ENCODE results near the gene KIAA1549.

Gene KIAA1549

GRCh38 chr7:138882249-138882648 lies 98.9 kb downstream of the KIAA1549 start:
- no peak overlapping the region for H3K4me3 Mint-ChIP-seq
- H3K9me3 Mint-ChIP-seq = no peaks in the 10 kb centered on the region
- no peak overlapping the region for H3K27ac Mint-ChIP-seq
- no peaks in the 10 kb centered on the region for H3K36me3 Mint-ChIP-seq (ENCODE audit: low read depth)
- H3K27me3 Mint-ChIP-seq = no peaks in the 10 kb centered on the region
- no peaks in the 10 kb centered on the region for H3K4me1 Mint-ChIP-seq (ENCODE audit: low read depth)
- intact Hi-C loops (cut with micrococcal nuclease) = loop anchor here (10.0 kb wide), 1 partner anchor 193 kb away; no protein-coding TSS in a partner anchor

- Mint-ChIP-seq H3K27me3 (no peaks in the 10 kb centered on the region), H3K36me3 (ENCODE audit: low read depth) (no peaks in the 10 kb centered on the region), H3K27ac (no peak overlapping the region), H3K9me3 (no peaks in the 10 kb centered on the region), H3K4me3 (no peak overlapping the region), H3K4me1 (ENCODE audit: low read depth) (no peaks in the 10 kb centered on the region)
- intact Hi-C loops (cut with micrococcal nuclease) = loop anchor here (10.0 kb wide), 1 partner anchor 193 kb away; no protein-coding TSS in a partner anchor
These were observed 99.5 kb downstream of the KIAA1549 start for GRCh38 chr7:138881579-138882188.

GRCh38 chr7:138880881-138881578 lies 100.2 kb downstream of the KIAA1549 start:
- H3K4me1 Mint-ChIP-seq (ENCODE audit: low read depth) = no peaks in the 10 kb centered on the region
- intact Hi-C loops (cut with micrococcal nuclease) = loop anchor here (10.0 kb wide), 1 partner anchor 194 kb away; no protein-coding TSS in a partner anchor
- H3K27ac Mint-ChIP-seq = no peak overlapping the region
- no peaks in the 10 kb centered on the region for H3K36me3 Mint-ChIP-seq (ENCODE audit: low read depth)
- H3K9me3 Mint-ChIP-seq = no peaks in the 10 kb centered on the region
- H3K27me3 Mint-ChIP-seq = no peaks in the 10 kb centered on the region
- H3K4me3 Mint-ChIP-seq = no peak overlapping the region

- Mint-ChIP-seq H3K27me3 (no peaks in the 10 kb centered on the region), H3K4me3 (no peak overlapping the region), H3K36me3 (ENCODE audit: low read depth) (no peaks in the 10 kb centered on the region), H3K9me3 (no peaks in the 10 kb centered on the region), H3K27ac (no peak overlapping the region), H3K4me1 (ENCODE audit: low read depth) (no peaks in the 10 kb centered on the region)
- intact Hi-C loops (cut with micrococcal nuclease) = no loop called here
These were observed 101.8 kb downstream of the KIAA1549 start for GRCh38 chr7:138879356-138879755.

- H3K27ac Mint-ChIP-seq = no peak overlapping the region
- no peaks in the 10 kb centered on the region for H3K27me3 Mint-ChIP-seq
These were observed 102.3 kb downstream of the KIAA1549 start for GRCh38 chr7:138878856-138879255.

GRCh38 chr7:138878051-138878450 lies 103.1 kb downstream of the KIAA1549 start:
- Mint-ChIP-seq H3K27me3 (no peaks in the 10 kb centered on the region), H3K9me3 (no peaks in the 10 kb centered on the region), H3K27ac (no peak overlapping the region), H3K36me3 (ENCODE audit: low read depth) (no peaks in the 10 kb centered on the region), H3K4me1 (ENCODE audit: low read depth) (no peaks in the 10 kb centered on the region), H3K4me3 (no peak overlapping the region)
- intact Hi-C loops (cut with micrococcal nuclease) = no loop called here

More at GRCh38 chr7:138878856-138879255, 102.3 kb downstream of the KIAA1549 start:
- intact Hi-C loops (cut with micrococcal nuclease) = no loop called here
- Mint-ChIP-seq H3K9me3 (no peaks in the 10 kb centered on the region), H3K4me3 (no peak overlapping the region), H3K4me1 (ENCODE audit: low read depth) (no peaks in the 10 kb centered on the region), H3K36me3 (ENCODE audit: low read depth) (no peaks in the 10 kb centered on the region)

GRCh38 chr7:138876326-138876725 lies 104.9 kb downstream of the KIAA1549 start:
- Mint-ChIP-seq H3K4me3 (no peak overlapping the region), H3K9me3 (no peaks in the 10 kb centered on the region), H3K4me1 (ENCODE audit: low read depth) (no peaks in the 10 kb centered on the region), H3K27ac (no peak overlapping the region), H3K27me3 (no peaks in the 10 kb centered on the region), H3K36me3 (ENCODE audit: low read depth) (no peaks in the 10 kb centered on the region)
- intact Hi-C loops (cut with micrococcal nuclease) = no loop called here

- no peaks in the 10 kb centered on the region for H3K4me1 Mint-ChIP-seq (ENCODE audit: low read depth)
- H3K27me3 Mint-ChIP-seq = no peaks in the 10 kb centered on the region
- no peak overlapping the region for H3K4me3 Mint-ChIP-seq
- H3K27ac Mint-ChIP-seq = no peak overlapping the region
- no peaks in the 10 kb centered on the region for H3K36me3 Mint-ChIP-seq (ENCODE audit: low read depth)
- intact Hi-C loops (cut with micrococcal nuclease) = no loop called here
- H3K9me3 Mint-ChIP-seq = no peaks in the 10 kb centered on the region
These were observed 105.4 kb downstream of the KIAA1549 start for GRCh38 chr7:138875794-138876193.

GRCh38 chr7:138873220-138873892 lies 107.8 kb downstream of the KIAA1549 start:
- Mint-ChIP-seq H3K36me3 (ENCODE audit: low read depth) (no peaks in the 10 kb centered on the region), H3K9me3 (no peaks in the 10 kb centered on the region), H3K27me3 (no peaks in the 10 kb centered on the region), H3K27ac (no peak overlapping the region), H3K4me1 (ENCODE audit: low read depth) (no peaks in the 10 kb centered on the region), H3K4me3 (no peak overlapping the region)
- intact Hi-C loops (cut with micrococcal nuclease) = no loop called here

- no peak overlapping the region for H3K4me3 Mint-ChIP-seq
- H3K9me3 Mint-ChIP-seq = no peaks in the 10 kb centered on the region
- intact Hi-C loops (cut with micrococcal nuclease) = no loop called here
- no peaks in the 10 kb centered on the region for H3K4me1 Mint-ChIP-seq (ENCODE audit: low read depth)
- no peak overlapping the region for H3K27ac Mint-ChIP-seq
- H3K36me3 Mint-ChIP-seq (ENCODE audit: low read depth) = no peaks in the 10 kb centered on the region
- H3K27me3 Mint-ChIP-seq = no peaks in the 10 kb centered on the region
These were observed 108.6 kb downstream of the KIAA1549 start for GRCh38 chr7:138872576-138872975.

- intact Hi-C loops (cut with micrococcal nuclease) = no loop called here
- Mint-ChIP-seq H3K36me3 (ENCODE audit: low read depth) (no peaks in the 10 kb centered on the region), H3K4me1 (ENCODE audit: low read depth) (no peaks in the 10 kb centered on the region), H3K9me3 (no peaks in the 10 kb centered on the region), H3K4me3 (no peak overlapping the region), H3K27ac (no peak overlapping the region), H3K27me3 (no peaks in the 10 kb centered on the region)
These were observed 109.4 kb downstream of the KIAA1549 start for GRCh38 chr7:138871814-138872090.

- Mint-ChIP-seq H3K9me3 (no peaks in the 10 kb centered on the region), H3K4me3 (no peak overlapping the region), H3K27me3 (no peaks in the 10 kb centered on the region), H3K27ac (no peak overlapping the region), H3K36me3 (ENCODE audit: low read depth) (no peaks in the 10 kb centered on the region), H3K4me1 (ENCODE audit: low read depth) (no peaks in the 10 kb centered on the region)
- intact Hi-C loops (cut with micrococcal nuclease) = no loop called here
These were observed 110.0 kb downstream of the KIAA1549 start for GRCh38 chr7:138871065-138871813.

GRCh38 chr7:138869353-138869752 lies 111.8 kb downstream of the KIAA1549 start:
- Mint-ChIP-seq H3K27ac (no peak overlapping the region), H3K27me3 (no peaks in the 10 kb centered on the region)
- intact Hi-C loops (cut with micrococcal nuclease) = no loop called here

GRCh38 chr7:138868711-138869110 lies 112.5 kb downstream of the KIAA1549 start:
- H3K27me3 Mint-ChIP-seq = no peaks in the 10 kb centered on the region
- no peak overlapping the region for H3K27ac Mint-ChIP-seq
- no peaks in the 10 kb centered on the region for H3K36me3 Mint-ChIP-seq (ENCODE audit: low read depth)
- H3K4me1 Mint-ChIP-seq (ENCODE audit: low read depth) = peaks cover 20% of the 10 kb centered on the region
- no peaks in the 10 kb centered on the region for H3K9me3 Mint-ChIP-seq
- no peak overlapping the region for H3K4me3 Mint-ChIP-seq
- intact Hi-C loops (cut with micrococcal nuclease) = no loop called here

More at GRCh38 chr7:138869353-138869752, 111.8 kb downstream of the KIAA1549 start:
- Mint-ChIP-seq H3K4me1 (ENCODE audit: low read depth) (peaks cover 14% of the 10 kb centered on the region), H3K4me3 (no peak overlapping the region), H3K36me3 (ENCODE audit: low read depth) (no peaks in the 10 kb centered on the region), H3K9me3 (no peaks in the 10 kb centered on the region)

All from dendritic cell treated with granulocyte-macrophage colony-stimulating factor and Interleukin-4, amounts not matched to agents 40 ng/mL and 50 ng/mL, for 4 days (primary cell).